OCI-LY7 (cell line): Measurements from ENCODE around the gene FLT3. TPM values are rescaled to one million over a fixed set of nuclear protein-coding genes. Genes with fewer than 3 reads are reported as not detected.
A peak's percentile ranks its signal among the peaks of the same experiment; 100 is the strongest.

Experiments used
- BruUV-seq: library from RNA; stranded (reverse); fragments of 400-500 nt; replicated peaks from 2 replicates; lab custom pipeline; 2021; lab: Mats Ljungman, UMichigan
- CTCF ChIA-PET: fragments of 300-600 bp; sonication (Branson Sonifier 250); formaldehyde crosslinking; loops from one replicate; lab custom pipeline; 2022; ENCODE audit warnings: antibody characterized with exemption; ENCODE audit not compliant: unreplicated experiment; lab: Charles Lee
- POLR2A ChIA-PET: fragments of 300-600 bp; sonication (Branson Sonifier 250); formaldehyde crosslinking; loops from one replicate; lab custom pipeline; 2022; ENCODE audit warnings: antibody characterized with exemption; lab: Charles Lee
- DNase-seq: peaks from one replicate; pipeline ENCODE4 v3.0.0-alpha.2; 2015; ENCODE audit warnings: low spot score
- H2AFZ ChIP-seq: fragments of 200-600 bp; sonication (generic), shearing (Covaris generic); 2 replicates; pipeline ENCODE4 v1.6.1; 2014; ENCODE audit warnings: mild to moderate bottlenecking, antibody characterized with exemption, low read length, moderate library complexity
- H3K27ac ChIP-seq: fragments of 200-600 bp; sonication (generic); 2 replicates; pipeline ENCODE4 v1.5.1; 2014; ENCODE audit warnings: mixed run types, low read depth, mild to moderate bottlenecking, moderate library complexity, low read length, inconsistent platforms; ENCODE audit not compliant: poor library complexity, severe bottlenecking
- H3K36me3 ChIP-seq: fragments of 200-600 bp; sonication (generic); 2 replicates; pipeline ENCODE4 v1.6.1; 2014; ENCODE audit warnings: mild to moderate bottlenecking, antibody characterized with exemption, low read length, moderate library complexity, mixed read lengths; ENCODE audit not compliant: insufficient read depth
- H3K4me1 ChIP-seq: fragments of 200-600 bp; sonication (generic); 2 replicates; pipeline ENCODE4 v1.5.1; 2014; ENCODE audit warnings: mild to moderate bottlenecking, low read length; ENCODE audit not compliant: insufficient read depth, poor library complexity, severe bottlenecking
- H3K4me2 ChIP-seq: fragments of 200-600 bp; sonication (generic); 2 replicates; pipeline ENCODE4 v1.6.1; 2014; ENCODE audit warnings: mild to moderate bottlenecking, low read length
- H3K4me3 ChIP-seq: fragments of 200-600 bp; sonication (generic); 2 replicates; pipeline ENCODE4 v1.5.1; 2014; ENCODE audit warnings: mild to moderate bottlenecking, low read depth, low read length; ENCODE audit not compliant: poor library complexity, severe bottlenecking
- H3K79me2 ChIP-seq: fragments of 200-600 bp; sonication (generic); 2 replicates; pipeline ENCODE4 v1.6.1; 2016; ENCODE audit warnings: low read depth, mild to moderate bottlenecking, low read length, moderate library complexity, mixed read lengths; ENCODE audit not compliant: insufficient read depth
- H3K9me2 ChIP-seq: fragments of 200-600 bp; sonication (generic); 2 replicates; pipeline ENCODE4 v1.6.1; 2016; ENCODE audit warnings: mild to moderate bottlenecking, low read length, mixed read lengths; ENCODE audit not compliant: insufficient read depth
- H3K9me3 ChIP-seq: fragments of 200-600 bp; sonication (generic); 2 replicates; pipeline ENCODE4 v1.6.1; 2014; ENCODE audit warnings: mild to moderate bottlenecking, mixed run types, low read length, mixed read lengths
- H4K20me1 ChIP-seq: fragments of 200-600 bp; sonication (generic); 2 replicates; pipeline ENCODE4 v1.6.1; 2014; ENCODE audit warnings: mild to moderate bottlenecking, antibody characterized with exemption, low read length, moderate library complexity, mixed read lengths; ENCODE audit not compliant: insufficient read depth
- CTCF ChIP-seq: fragments of 200-600 bp; sonication (generic); conservative IDR thresholded peaks from 2 replicates; pipeline ENCODE4 v1.5.1; 2014; ENCODE audit warnings: mild to moderate bottlenecking, antibody characterized with exemption, low read length, moderate library complexity, mixed read lengths
- EZH2phosphoT487 ChIP-seq: fragments of 200-600 bp; sonication (generic); IDR thresholded peaks from 2 replicates; pipeline ENCODE4 v1.6.1; 2018; ENCODE audit warnings: low read depth, borderline replicate concordance, mild to moderate bottlenecking, mixed run types, antibody characterized with exemption, low read length, moderate library complexity, mixed read lengths
- intact Hi-C: fragments of 100-400 bp; cut with micrococcal nuclease; formaldehyde crosslinking; loops from one replicate; pipeline ENCODE4 v1.10.0; 2022; ENCODE audit not compliant: unreplicated experiment
- total RNA-seq, 2 experiments: library from RNA; depleted of rRNA in 1 of 2; stranded (reverse); fragments of >200 nt in 1 of 2; shearing (Covaris generic) in 1 of 2; gene quantifications; 2 replicates each; pipeline ENCODE4 v1.2.3, GENCODE V29; 2014 to 2022

Gene FLT3
- total RNA-seq, 2 experiments from 2014 or later, result not detected

GRCh38 chr13:28049880-28050875, 50.2 kb downstream of the FLT3 start:
- Histone ChIP-seq H3K4me3 (peak overlapping the region; percentile 23), H3K9me2 (no peaks in the 10 kb centered on the region), H3K4me2 (peak overlapping the region; percentile 57), H3K4me1 (peaks cover 31% of the 10 kb centered on the region), H3K27ac (no peak overlapping the region), H4K20me1 (no peaks in the 10 kb centered on the region), H3K79me2 (no peaks in the 10 kb centered on the region), H2AFZ (peak overlapping the region; percentile 96), H3K9me3 (peaks cover 6% of the 10 kb centered on the region; the same call in 1 of the 2 replicates), H3K36me3 (no peaks in the 10 kb centered on the region; the same call in 1 of the 2 replicates)
- intact Hi-C loops, result no loop called here
- no TSS peak for BruUV-seq
- ChIA-PET POLR2A (interaction anchor here (0.7 to 0.8 kb wide), 2 partner anchors 149 to 1299 kb away, joined by 3 to 4 read pairs; no protein-coding TSS in a partner anchor), CTCF (no interaction called here)
- no peak for TF ChIP-seq CTCF
- TF ChIP-seq EZH2phosphoT487, result no peak
- DNase-seq, result no peak

GRCh38 chr13:28049215-28049614, 51.2 kb downstream of the FLT3 start:
- no peak for TF ChIP-seq CTCF
- no peak for TF ChIP-seq EZH2phosphoT487
- no peaks in the 10 kb centered on the region for H3K9me2 ChIP-seq
- no peak overlapping the region for H3K27ac ChIP-seq
- intact Hi-C loops, result no loop called here
- H4K20me1 ChIP-seq, result no peaks in the 10 kb centered on the region
- DNase-seq, result no peak
- CTCF ChIA-PET, result no interaction called here
- peak overlapping the region; percentile 96; the same call in 1 of the 2 replicates for H2AFZ ChIP-seq
- peaks cover 6% of the 10 kb centered on the region; the same call in 1 of the 2 replicates for H3K9me3 ChIP-seq
- H3K4me3 ChIP-seq, result peak overlapping the region; percentile 23
- H3K36me3 ChIP-seq, result no peaks in the 10 kb centered on the region; the same call in 1 of the 2 replicates
- H3K79me2 ChIP-seq, result no peaks in the 10 kb centered on the region
- POLR2A ChIA-PET, result interaction anchor here (0.7 to 1.3 kb wide), 3 partner anchors 19 to 1298 kb away, joined by 3 read pairs; no protein-coding TSS in a partner anchor
- peaks cover 31% of the 10 kb centered on the region for H3K4me1 ChIP-seq
- H3K4me2 ChIP-seq, result peak overlapping the region; percentile 57
- BruUV-seq, result no TSS peak
